T-helper 17 cell (primary cell): Measurements from ENCODE around the gene IL4R. TPM values are rescaled to one million over a fixed set of nuclear protein-coding genes. Genes with fewer than 3 reads are reported as not detected.
A peak's percentile ranks its signal among the peaks of the same experiment; 100 is the strongest.

ENCODE experiments used
- ATAC-seq: fragments of 150-1000 bp; cut with Tn5 transposase; 2 replicates; pipeline ENCODE4 v1.10.0; 2021; ENCODE audit warnings: mild to moderate bottlenecking, moderate library complexity
- DNase-seq, 3 donors: peaks; one replicate each; pipeline versions ENCODE4 v3.0.0 to v3.0.0-alpha.2; 2020 to 2021
- H3K9me3 ChIP-seq: one replicate; pipeline ENCODE4 v1.7.0; 2013; ENCODE audit warnings: low read length, mild to moderate bottlenecking; ENCODE audit not compliant: control insufficient read depth, poor library complexity, severe bottlenecking
- H3K27ac Mint-ChIP-seq: one replicate; pipeline ENCODE4 v1.8.0; 2022; ENCODE audit warnings: mild to moderate bottlenecking, moderate library complexity, mixed read lengths
- H3K27me3 Mint-ChIP-seq: one replicate; pipeline ENCODE4 v1.8.0; 2022; ENCODE audit warnings: mixed read lengths
- H3K36me3 Mint-ChIP-seq: one replicate; pipeline ENCODE4 v1.8.0; 2022; ENCODE audit warnings: low read depth, mixed read lengths
- H3K4me1 Mint-ChIP-seq: one replicate; pipeline ENCODE4 v1.8.0; 2022; ENCODE audit warnings: mild to moderate bottlenecking, mixed read lengths
- H3K4me3 Mint-ChIP-seq: one replicate; pipeline ENCODE4 v1.8.0; 2022; ENCODE audit warnings: mild to moderate bottlenecking, moderate library complexity, mixed read lengths
- total RNA-seq, 4 donors: library from RNA in 2 of 4; stranded (reverse) in 2 of 4; gene quantifications; one replicate each; pipeline ENCODE4 v1.2.3 and lab custom pipeline; 2022 to 2026

IL4R gene
- total RNA-seq, 2 donors from 2014 or later, result 156 to 173 TPM

GRCh38 chr16:27312580-27313421 lies 973 bp upstream of the IL4R start:
- Mint-ChIP-seq H3K4me3 (peak overlapping the region; percentile 99), H3K4me1 (peaks cover 36% of the 10 kb centered on the region), H3K27me3 (no peaks in the 10 kb centered on the region), H3K36me3 (peaks cover 3% of the 10 kb centered on the region), H3K27ac (peak overlapping the region; percentile 97)
- no peaks in the 10 kb centered on the region for H3K9me3 ChIP-seq
- no peak for ATAC-seq
- no peak for DNase-seq

- ATAC-seq (peak; percentile 32), DNase-seq (peak in 1 of 3 donors; percentile 26)
- H3K36me3 Mint-ChIP-seq, result peaks cover 3% of the 10 kb centered on the region
- peaks cover 50% of the 10 kb centered on the region for H3K4me1 Mint-ChIP-seq
- H3K27me3 Mint-ChIP-seq, result no peaks in the 10 kb centered on the region
- peak overlapping the region; percentile 99 for H3K4me3 Mint-ChIP-seq
- no peaks in the 10 kb centered on the region for H3K9me3 ChIP-seq
- peak overlapping the region; percentile 97 for H3K27ac Mint-ChIP-seq
These were observed 468 bp downstream of the IL4R start for GRCh38 chr16:27314161-27314723.

DNA sequence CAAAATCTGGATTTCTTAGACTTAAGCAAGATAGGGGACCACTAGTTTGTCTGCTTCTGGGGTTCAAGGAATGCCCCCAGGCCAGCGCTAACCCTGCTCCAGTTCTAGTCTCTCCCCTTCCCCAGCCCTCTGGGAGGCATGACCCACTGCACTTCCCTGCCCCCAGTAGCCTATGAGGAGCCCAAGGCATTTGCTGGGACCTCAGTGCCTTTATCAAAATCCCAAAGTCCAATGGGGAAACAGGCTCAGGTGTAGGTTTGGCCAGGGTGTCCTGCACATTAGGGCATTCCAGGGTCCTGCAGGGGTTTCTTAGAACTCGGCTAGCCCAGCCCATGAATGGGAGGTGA lies 1.2 kb downstream of the IL4R start:
- no peaks in the 10 kb centered on the region for H3K27me3 Mint-ChIP-seq
- H3K4me3 Mint-ChIP-seq, result peak overlapping the region; percentile 99
- peaks cover 54% of the 10 kb centered on the region for H3K4me1 Mint-ChIP-seq
- no peaks in the 10 kb centered on the region for H3K9me3 ChIP-seq
- H3K36me3 Mint-ChIP-seq, result peaks cover 3% of the 10 kb centered on the region
- no peak for DNase-seq
- ATAC-seq, result no peak
- H3K27ac Mint-ChIP-seq, result peak overlapping the region; percentile 97

- H3K36me3 Mint-ChIP-seq, result peaks cover 3% of the 10 kb centered on the region
These were observed 1.7 kb downstream of the IL4R start for GRCh38 chr16:27315333-27316037.

GRCh38 chr16:27316038-27316680 lies 2.4 kb downstream of the IL4R start:
- H3K4me3 Mint-ChIP-seq, result peak overlapping the region; percentile 99
- peaks cover 53% of the 10 kb centered on the region for H3K4me1 Mint-ChIP-seq

More at GRCh38 chr16:27315333-27316037, 1.7 kb downstream of the IL4R start:
- peak overlapping the region; percentile 97 for H3K27ac Mint-ChIP-seq
- H3K4me3 Mint-ChIP-seq, result peak overlapping the region; percentile 99
- H3K27me3 Mint-ChIP-seq, result no peaks in the 10 kb centered on the region
- DNase-seq (peak in 1 of 3 donors; percentile 27), ATAC-seq (peak; percentile 40)
- peaks cover 52% of the 10 kb centered on the region for H3K4me1 Mint-ChIP-seq
- H3K9me3 ChIP-seq, result no peaks in the 10 kb centered on the region

GRCh38 chr16:27317320-27317719 lies 3.5 kb downstream of the IL4R start:
- Mint-ChIP-seq H3K4me3 (peak overlapping the region; percentile 99), H3K36me3 (peaks cover 3% of the 10 kb centered on the region), H3K4me1 (peaks cover 58% of the 10 kb centered on the region), H3K27me3 (no peaks in the 10 kb centered on the region), H3K27ac (peak overlapping the region; percentile 97)
- no peaks in the 10 kb centered on the region for H3K9me3 ChIP-seq
- no peak for DNase-seq
- ATAC-seq, result no peak

More at GRCh38 chr16:27316038-27316680, 2.4 kb downstream of the IL4R start:
- Mint-ChIP-seq H3K27me3 (no peaks in the 10 kb centered on the region), H3K36me3 (peaks cover 3% of the 10 kb centered on the region), H3K27ac (peak overlapping the region; percentile 97)
- ATAC-seq (no peak), DNase-seq (no peak)
- H3K9me3 ChIP-seq, result no peaks in the 10 kb centered on the region

GRCh38 chr16:27317738-27318391 lies 4.1 kb downstream of the IL4R start:
- peaks cover 58% of the 10 kb centered on the region for H3K4me1 Mint-ChIP-seq
- H3K36me3 Mint-ChIP-seq, result peaks cover 3% of the 10 kb centered on the region
- no peaks in the 10 kb centered on the region for H3K9me3 ChIP-seq
- peak overlapping the region; percentile 97 for H3K27ac Mint-ChIP-seq
- DNase-seq (no peak), ATAC-seq (peak; percentile 35)
- H3K4me3 Mint-ChIP-seq, result peak overlapping the region; percentile 99
- no peaks in the 10 kb centered on the region for H3K27me3 Mint-ChIP-seq

DNA sequence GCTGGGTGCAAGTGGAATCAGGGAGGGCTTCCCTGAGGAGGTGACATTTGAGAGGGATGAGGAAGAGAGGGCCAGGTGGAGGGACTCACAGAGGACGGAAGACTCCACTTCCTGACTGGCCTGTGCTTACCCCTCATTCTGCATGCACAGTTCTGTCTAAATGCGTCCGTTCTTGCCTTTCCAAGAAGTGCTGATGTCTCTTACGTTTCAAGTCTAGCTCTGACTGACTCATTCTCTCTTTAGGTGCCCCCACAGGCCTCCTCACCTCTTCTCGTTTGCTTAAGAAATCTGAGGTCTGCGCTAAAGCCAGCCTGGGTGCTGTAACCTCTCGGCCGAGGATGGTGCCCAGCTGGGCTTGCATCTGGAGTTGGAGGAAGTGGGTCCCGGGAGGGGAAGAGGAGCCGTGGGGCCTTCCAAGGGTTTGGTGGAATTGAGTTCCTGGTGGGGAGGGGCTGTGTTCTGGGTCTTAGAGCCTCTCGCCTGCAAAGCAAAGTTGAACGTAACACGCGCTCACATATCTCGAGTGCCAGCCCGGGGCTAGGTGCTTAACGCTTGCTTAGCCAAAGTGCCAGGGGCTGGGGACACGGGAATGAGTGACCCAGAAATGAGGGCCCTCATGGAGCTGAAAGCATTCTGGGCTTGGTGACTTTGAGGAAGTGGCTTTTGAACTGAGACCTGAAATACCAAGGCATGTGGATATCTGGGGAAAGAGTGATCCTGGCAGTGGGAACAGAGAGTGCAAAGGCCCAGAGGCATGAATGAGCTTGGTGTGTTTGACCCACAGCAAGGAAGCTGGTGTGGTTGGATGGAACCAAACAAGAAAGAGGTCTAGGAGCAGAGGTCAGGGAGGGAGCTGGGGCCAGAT lies 4.8 kb downstream of the IL4R start:
- DNase-seq, result peak in 1 of 3 donors; percentile 21
- peak; percentile 52 for ATAC-seq
- Mint-ChIP-seq H3K36me3 (peaks cover 3% of the 10 kb centered on the region), H3K27me3 (no peaks in the 10 kb centered on the region), H3K4me1 (peaks cover 63% of the 10 kb centered on the region), H3K4me3 (peak overlapping the region; percentile 99), H3K27ac (peak overlapping the region; percentile 97)
- no peaks in the 10 kb centered on the region for H3K9me3 ChIP-seq

DNA sequence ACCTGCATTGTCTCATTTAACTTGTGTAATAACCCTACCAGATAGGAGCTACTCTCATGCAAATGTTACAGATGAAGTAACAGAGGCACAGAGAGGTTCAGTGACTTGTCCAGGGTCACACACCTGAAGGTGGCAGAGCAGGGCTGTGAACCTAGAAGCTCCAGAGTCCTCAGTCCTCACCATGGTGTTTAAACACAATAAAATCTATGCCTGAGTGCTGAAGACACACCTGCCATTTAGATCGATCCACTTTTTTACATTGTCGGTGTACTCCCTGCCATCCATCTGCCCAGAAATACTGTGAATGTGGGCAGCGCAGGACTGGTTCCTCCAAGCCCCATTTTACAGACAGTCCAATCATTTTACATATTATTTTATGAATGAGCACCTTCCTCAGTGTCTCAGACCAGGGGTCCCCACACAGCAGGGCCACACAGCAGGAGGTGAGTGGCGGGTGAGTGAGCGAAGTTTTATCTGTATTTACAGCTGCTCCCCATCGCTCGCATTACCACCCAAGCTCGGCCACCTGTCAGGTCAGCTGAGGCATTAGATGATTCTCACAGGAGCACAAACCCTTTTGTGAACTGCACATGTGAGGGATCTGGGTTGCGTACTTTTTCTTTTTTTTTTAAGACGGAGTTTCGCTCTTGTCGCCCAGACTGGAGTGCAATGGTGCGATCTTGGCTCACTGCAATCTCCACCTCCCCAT lies 5.6 kb downstream of the IL4R start:
- Mint-ChIP-seq H3K27ac (peak overlapping the region; percentile 97), H3K4me1 (peaks cover 63% of the 10 kb centered on the region), H3K27me3 (no peaks in the 10 kb centered on the region), H3K4me3 (peak overlapping the region; percentile 99), H3K36me3 (peaks cover 3% of the 10 kb centered on the region)
- no peak for DNase-seq
- H3K9me3 ChIP-seq, result no peaks in the 10 kb centered on the region
- no peak for ATAC-seq

DNA sequence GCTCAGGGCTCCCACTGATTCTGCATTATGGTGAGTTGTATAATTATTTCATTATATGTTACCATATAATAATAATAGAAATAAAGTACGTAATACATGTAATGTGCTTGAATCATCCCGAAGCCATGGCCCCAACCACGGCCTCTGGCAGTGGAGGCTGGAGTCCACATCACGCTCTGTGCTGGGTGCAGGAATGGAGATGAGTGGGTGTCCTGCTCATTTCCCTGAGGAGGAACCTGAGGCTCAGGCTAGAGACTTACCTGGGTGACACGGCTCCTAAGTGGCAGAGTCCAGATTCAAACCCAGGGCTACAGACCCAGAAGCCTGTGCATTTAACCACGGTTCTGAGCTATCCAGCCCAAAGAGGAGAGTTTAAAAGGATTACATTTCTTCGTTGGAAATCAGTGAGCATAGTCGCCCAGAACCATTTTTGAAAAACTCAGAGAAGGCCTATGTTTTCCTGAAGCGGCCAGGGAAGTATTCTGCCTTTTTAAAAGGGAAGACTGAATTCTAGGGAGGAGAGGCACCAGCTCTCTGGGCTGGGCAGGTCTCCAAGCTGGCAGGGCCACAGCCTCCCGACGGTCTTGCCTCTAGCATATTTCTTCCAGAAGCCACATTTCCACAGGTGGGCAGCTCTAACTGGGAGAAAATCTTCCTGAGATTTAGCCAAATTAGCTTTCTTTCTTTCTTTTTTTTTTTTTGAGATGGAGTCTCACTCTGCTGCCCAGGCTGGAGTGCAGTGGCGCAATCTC lies 6.7 kb downstream of the IL4R start:
- no peaks in the 10 kb centered on the region for H3K9me3 ChIP-seq
- H3K36me3 Mint-ChIP-seq, result peaks cover under 1% of the 10 kb centered on the region
- ATAC-seq, result no peak
- DNase-seq, result no peak
- no peaks in the 10 kb centered on the region for H3K27me3 Mint-ChIP-seq
- peaks cover 60% of the 10 kb centered on the region for H3K4me1 Mint-ChIP-seq
- H3K4me3 Mint-ChIP-seq, result peak overlapping the region; percentile 99
- peak overlapping the region; percentile 97 for H3K27ac Mint-ChIP-seq
